SK-N-SH (cell line): ENCODE data around the gene MATN1. TPM values are rescaled to one million over a fixed set of nuclear protein-coding genes. Genes with fewer than 3 reads are reported as not detected.

Source experiments
- CTCF ChIA-PET: fragments of 300-600, 350-600 bp; formaldehyde crosslinking; extraction: SDS; loops from one replicate; lab custom pipeline; 2021; lab: Yijun Ruan, JAX
- POLR2A ChIA-PET: fragments of 350-600 bp; sonication (Branson Sonifier 250); formaldehyde crosslinking; extraction: SDS; loops from one replicate; lab custom pipeline; 2020; ENCODE audit warnings: antibody characterized with exemption, inconsistent platforms; lab: Yijun Ruan, JAX
- DNase-seq: peaks from one replicate; pipeline ENCODE4 v3.0.0; 2012
- H2AFZ ChIP-seq: fragments of 200-600 bp; sonication (generic); 2 replicates; pipeline ENCODE4 v1.8.1; 2016; ENCODE audit warnings: antibody characterized with exemption, mild to moderate bottlenecking, low read depth
- H3F3A ChIP-seq: fragments of 200-600 bp; sonication (generic); replicated peaks from 2 replicates; pipeline ENCODE3; 2016; ENCODE audit warnings: antibody characterized with exemption, mild to moderate bottlenecking; ENCODE audit not compliant: insufficient read depth
- H3K27ac ChIP-seq, 2 experiments: fragments of 200-500 bp in 1 of 2; fragments of 200-600 bp in 1 of 2; sonication (Bioruptor generic) in 1 of 2; sonication (generic), shearing (Covaris generic) in 1 of 2; 2 replicates each; pipeline versions ENCODE4 v1.5.1 to v1.6.1; 2014 to 2016; ENCODE audit warnings: low read depth in 2 of 2, inconsistent platforms in 1 of 2, low read length in 1 of 2, mild to moderate bottlenecking in 1 of 2, mixed read lengths in 1 of 2
- H3K27me3 ChIP-seq: fragments of 200-600 bp; sonication (generic), shearing (Covaris generic); 2 replicates; pipeline ENCODE4 v1.6.1; 2016; ENCODE audit warnings: mixed run types; ENCODE audit not compliant: insufficient read depth
- H3K36me3 ChIP-seq, 2 experiments: fragments of 200-500 bp in 1 of 2; fragments of 200-600 bp in 1 of 2; sonication (Bioruptor generic) in 1 of 2; sonication (generic) in 1 of 2; replicated peaks in 1 of 2; 2 replicates each; pipeline versions ENCODE3 to v1.5.1; 2014 to 2016; ENCODE audit warnings: low read length in 1 of 2, mild to moderate bottlenecking in 1 of 2; ENCODE audit not compliant: insufficient read depth in 2 of 2, control insufficient read depth in 1 of 2
- H3K4me1 ChIP-seq, 2 experiments: fragments of 200-500 bp in 1 of 2; fragments of 200-600 bp in 1 of 2; sonication (Bioruptor generic) in 1 of 2; sonication (generic), shearing (Covaris generic) in 1 of 2; 2 replicates each; pipeline versions ENCODE4 v1.5.1 to v1.6.1; 2014 to 2016; ENCODE audit warnings: low read depth in 1 of 2, low read length in 1 of 2, mixed run types in 1 of 2; ENCODE audit not compliant: insufficient read depth in 2 of 2, control insufficient read depth in 1 of 2
- H3K4me2 ChIP-seq: fragments of 200-600 bp; sonication (generic), shearing (Covaris generic); 2 replicates; pipeline ENCODE4 v1.6.1; 2017; ENCODE audit warnings: mixed run types
- H3K4me3 ChIP-seq, 2 experiments: fragments of 200-500 bp in 1 of 2; fragments of 200-600 bp in 1 of 2; sonication (Bioruptor generic) in 1 of 2; sonication (generic), shearing (Covaris generic) in 1 of 2; 2 replicates each; pipeline versions ENCODE4 v1.5.1 to v1.8.1; 2014 to 2016; ENCODE audit warnings: low read depth in 2 of 2, inconsistent platforms in 1 of 2, low read length in 1 of 2, mild to moderate bottlenecking in 1 of 2, mixed read lengths in 1 of 2, moderate library complexity in 1 of 2
- H3K79me2 ChIP-seq: fragments of 200-600 bp; sonication (generic); 2 replicates; pipeline ENCODE4 v1.8.1; 2017; ENCODE audit warnings: mild to moderate bottlenecking; ENCODE audit not compliant: insufficient read depth
- H3K9ac ChIP-seq: fragments of 200-600 bp; sonication (generic); 2 replicates; pipeline ENCODE4 v1.6.1; 2017; ENCODE audit warnings: mixed run types
- H3K9me2 ChIP-seq: fragments of 200-600 bp; sonication (generic); 2 replicates; pipeline ENCODE4 v1.6.1; 2017; ENCODE audit warnings: mixed run types
- H3K9me3 ChIP-seq: fragments of 200-600 bp; sonication (generic); 2 replicates; pipeline ENCODE4 v1.6.1; 2017; ENCODE audit warnings: mixed run types, mild to moderate bottlenecking, moderate library complexity
- H4K20me1 ChIP-seq: fragments of 200-600 bp; sonication (generic); 2 replicates; pipeline ENCODE4 v1.6.1; 2017; ENCODE audit warnings: mild to moderate bottlenecking, mixed run types; ENCODE audit not compliant: insufficient read depth
- ELF1 ChIP-seq: IDR thresholded peaks from 2 replicates; pipeline ENCODE4 v1.4.0; 2012
- EP300 ChIP-seq, 2 experiments: IDR thresholded peaks; 2 replicates each; pipeline versions ENCODE4 v1.4.0 to v1.6.1; 2012; ENCODE audit warnings: borderline replicate concordance in 1 of 2, low read depth in 1 of 2, low read length in 1 of 2
- FOSL2 ChIP-seq: IDR thresholded peaks from 2 replicates; pipeline ENCODE4 v1.4.0; 2012; ENCODE audit warnings: low read depth, mild to moderate bottlenecking, moderate library complexity, borderline replicate concordance
- FOXJ3 ChIP-seq: sonication (generic); formaldehyde crosslinking; IDR thresholded peaks from 2 replicates; pipeline ENCODE4 v1.5.1; 2020; ENCODE audit warnings: mild to moderate bottlenecking, missing genetic modification reagents
- FOXM1 ChIP-seq: IDR thresholded peaks from 2 replicates; pipeline ENCODE4 v1.4.0; 2012; ENCODE audit warnings: low read depth, mild to moderate bottlenecking
- GABPA ChIP-seq: IDR thresholded peaks from 2 replicates; pipeline ENCODE4 v1.4.0; 2012; ENCODE audit warnings: low read depth, mild to moderate bottlenecking
- GATA2 ChIP-seq: sonication (generic); formaldehyde crosslinking; IDR thresholded peaks from 2 replicates; pipeline ENCODE4 v1.5.0; 2020; ENCODE audit warnings: mild to moderate bottlenecking, missing genetic modification reagents
- MXI1 ChIP-seq: IDR thresholded peaks from 2 replicates; pipeline ENCODE4 v1.6.1; 2012; ENCODE audit warnings: mild to moderate bottlenecking, low read depth, low read length, improper control_type of control experiment
- RAD21 ChIP-seq: IDR thresholded peaks from 2 replicates; pipeline ENCODE4 v1.6.1; 2012; ENCODE audit warnings: mild to moderate bottlenecking, low read length
- RFX5 ChIP-seq: IDR thresholded peaks from 2 replicates; pipeline ENCODE4 v1.6.1; 2012; ENCODE audit warnings: mild to moderate bottlenecking, improper control_type of control experiment, low read length
- RXRA ChIP-seq: IDR thresholded peaks from 2 replicates; pipeline ENCODE4 v1.4.0; 2012; ENCODE audit warnings: low read depth, mild to moderate bottlenecking, borderline replicate concordance
- SIN3A ChIP-seq: IDR thresholded peaks from 2 replicates; pipeline ENCODE4 v1.6.1; 2012; ENCODE audit warnings: low read depth, mild to moderate bottlenecking, low read length, moderate library complexity, borderline replicate concordance
- SMC3 ChIP-seq: IDR thresholded peaks from 2 replicates; pipeline ENCODE4 v1.6.1; 2012; ENCODE audit warnings: low read depth, low read length, improper control_type of control experiment
- USF1 ChIP-seq: IDR thresholded peaks from 2 replicates; pipeline ENCODE4 v1.4.0; 2012; ENCODE audit warnings: low read depth, borderline replicate concordance
- YY1 ChIP-seq: IDR thresholded peaks from 2 replicates; pipeline ENCODE4 v1.4.0; 2012; ENCODE audit warnings: low read depth, mild to moderate bottlenecking
- ZBTB33 ChIP-seq: IDR thresholded peaks from 2 replicates; pipeline ENCODE4 v1.4.0; 2012; ENCODE audit warnings: low read depth, borderline replicate concordance
- WGBS: methylation state at CpG from one replicate; pipeline ENCODE4 v1.1.6; 2017; ENCODE audit warnings: low lambda C conversion rate; 5-methylcytosine and 5-hydroxymethylcytosine counted together
- polyA plus RNA-seq, 3 experiments: library from polyadenylated mRNA; depleted of rRNA; stranded (reverse); fragments of >200 nt; gene quantifications; 2 replicates each; pipeline ENCODE4 v1.2.3, GENCODE V29; 2012
- TF ChIP-seq, protein P1 (sequence below): IDR thresholded peaks from 2 replicates; pipeline ENCODE4 v1.4.0; 2012; ENCODE audit warnings: low read depth

Gene MATN1
- polyA plus RNA-seq, 1 of the 3 experiments (the other 2 are of a cell fraction) = 0.23 TPM

DNA sequence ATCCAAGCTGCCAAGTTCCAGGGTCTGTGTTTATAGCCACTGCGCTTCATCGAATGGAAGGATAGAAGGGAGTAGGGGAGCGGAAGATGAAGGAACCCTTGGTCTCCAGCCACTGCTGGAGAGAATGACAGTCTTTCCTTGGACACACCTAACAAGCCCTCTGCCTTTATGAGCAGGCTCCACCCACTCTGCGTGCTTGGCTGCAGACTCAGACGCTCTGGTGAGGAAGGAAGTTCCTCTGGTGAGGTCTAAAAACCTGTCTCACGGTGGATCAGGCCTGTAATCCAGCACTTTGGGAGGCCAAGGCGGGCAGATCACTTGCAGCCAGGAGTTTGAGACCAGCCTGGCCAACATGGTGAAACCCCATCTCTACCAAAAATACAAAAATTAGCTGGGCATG, 55.4 kb downstream of the MATN1 start:
- H3F3A ChIP-seq = no peaks in the 10 kb centered on the region
- H3K4me3 ChIP-seq = no peak overlapping the region
- 41% methylated on average over 7 of the region's 7 CpGs for WGBS
- no peak overlapping the region for H3K27ac ChIP-seq
- H3K36me3 ChIP-seq = no peaks in the 10 kb centered on the region
- no peak for TF ChIP-seq SIN3A
- no peak for TF ChIP-seq USF1
- no peak for TF ChIP-seq FOSL2
- no peak for TF ChIP-seq ELF1
- TF ChIP-seq ZBTB33 = no peak
- TF ChIP-seq RXRA = no peak
- TF ChIP-seq MXI1 = no peak
- TF ChIP-seq RAD21 = no peak
- no peak for TF ChIP-seq RFX5
- TF ChIP-seq GABPA = no peak
- TF ChIP-seq, protein P1, sequence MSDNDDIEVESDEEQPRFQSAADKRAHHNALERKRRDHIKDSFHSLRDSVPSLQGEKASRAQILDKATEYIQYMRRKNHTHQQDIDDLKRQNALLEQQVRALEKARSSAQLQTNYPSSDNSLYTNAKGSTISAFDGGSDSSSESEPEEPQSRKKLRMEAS = no peak
- no peak for TF ChIP-seq FOXM1
- no peak for TF ChIP-seq GATA2 (CRISPR knock-in tag)
- no peak for TF ChIP-seq EP300 (IDR thresholded peaks at IDR 0.05; ENCODE audit: borderline replicate concordance in 1 of 2, low read depth in 1 of 2, low read length in 1 of 2)
- TF ChIP-seq, all 33 proteins: peak for 0
- Histone ChIP-seq H3K4me2 (no peak overlapping the region), H3K9ac (no peak overlapping the region), H3K4me1 (peaks cover 0 to 11% of the 10 kb centered on the region in 2 experiments; a peak in 1 of 4 replicates), H4K20me1 (no peaks in the 10 kb centered on the region), H3K9me2 (no peaks in the 10 kb centered on the region), H2AFZ (no peak overlapping the region), H3K27me3 (no peaks in the 10 kb centered on the region), H3K9me3 (no peaks in the 10 kb centered on the region), H3K79me2 (no peaks in the 10 kb centered on the region)
- DNase-seq = no peak
- ChIA-PET CTCF (no interaction called here), POLR2A (no interaction called here)

DNA sequence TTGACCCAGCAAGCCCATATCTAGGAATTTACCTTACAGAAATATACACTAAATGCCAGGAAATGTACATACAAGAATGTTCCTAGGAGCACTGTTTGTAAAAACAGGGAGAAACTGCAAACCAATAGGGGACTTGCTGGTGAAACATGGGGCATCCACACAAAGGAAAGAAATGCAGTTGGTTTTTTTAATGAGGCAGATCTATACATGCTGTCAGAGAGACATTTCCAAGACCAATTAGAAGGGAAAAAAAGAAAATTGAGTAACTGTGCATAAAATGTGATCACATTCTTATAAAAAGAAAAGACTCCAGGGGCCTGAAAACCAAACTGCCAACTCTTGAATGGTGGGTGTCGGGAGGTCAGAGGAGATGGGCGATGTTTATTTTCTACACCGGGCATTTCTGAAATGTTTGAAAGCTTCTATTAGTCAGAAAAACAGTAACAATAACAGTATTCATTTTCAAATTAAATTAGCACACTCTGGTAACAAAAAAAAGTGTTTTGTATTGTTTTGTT, 56.6 kb downstream of the MATN1 start:
- no peak for DNase-seq
- no peaks in the 10 kb centered on the region for H3K27me3 ChIP-seq
- no peaks in the 10 kb centered on the region for H3K36me3 ChIP-seq
- H3K9me2 ChIP-seq = no peaks in the 10 kb centered on the region
- no peak overlapping the region for H2AFZ ChIP-seq
- no peak overlapping the region for H3K4me3 ChIP-seq
- no peak overlapping the region for H3K9ac ChIP-seq
- ChIA-PET POLR2A (no interaction called here), CTCF (no interaction called here)
- peaks cover 0 to 11% of the 10 kb centered on the region in 2 experiments; a peak in 1 of 4 replicates for H3K4me1 ChIP-seq
- H3F3A ChIP-seq = no peaks in the 10 kb centered on the region
- no peaks in the 10 kb centered on the region for H4K20me1 ChIP-seq
- H3K9me3 ChIP-seq = no peaks in the 10 kb centered on the region
- 57% methylated on average over 3 of the region's 3 CpGs for WGBS
- H3K79me2 ChIP-seq = no peaks in the 10 kb centered on the region
- TF ChIP-seq FOXJ3 (no peak), SMC3 (no peak), YY1 (no peak)
- H3K4me2 ChIP-seq = no peak overlapping the region
- no peak overlapping the region for H3K27ac ChIP-seq
